NB4 (cell line): ENCODE results near the gene LSM5.
"Not testable (repeated sequence)": the region's sequence is repeated elsewhere in the genome, so short reads cannot be mapped to it uniquely, and the experiment has no call there.

Experiments used
- DNase-seq: peaks from one replicate; pipeline ENCODE4 v3.0.0; 2010; ENCODE audit warnings: low read depth
- H3K4me3 ChIP-seq: one replicate; pipeline ENCODE4 v1.5.1; 2011; ENCODE audit warnings: mild to moderate bottlenecking, low read depth, low read length, moderate library complexity
- MYC ChIP-seq: IDR thresholded peaks from 2 replicates; pipeline ENCODE4 v1.6.1; 2011; ENCODE audit warnings: low read depth, low read length
- POLR2A ChIP-seq: IDR thresholded peaks from 2 replicates; pipeline ENCODE4 v1.6.1; 2011; ENCODE audit warnings: mild to moderate bottlenecking; ENCODE audit not compliant: insufficient read length; ENCODE audit errors: extremely low read depth
- TF ChIP-seq, protein P1 (sequence below): IDR thresholded peaks from one replicate; pipeline ENCODE4 v1.5.1; 2012; ENCODE audit warnings: low read depth, low read length
- TF ChIP-seq, protein P2 (sequence below): IDR thresholded peaks from 2 replicates; pipeline ENCODE4 v1.6.1; 2011; ENCODE audit warnings: low read depth, low read length

LSM5 gene

DNA sequence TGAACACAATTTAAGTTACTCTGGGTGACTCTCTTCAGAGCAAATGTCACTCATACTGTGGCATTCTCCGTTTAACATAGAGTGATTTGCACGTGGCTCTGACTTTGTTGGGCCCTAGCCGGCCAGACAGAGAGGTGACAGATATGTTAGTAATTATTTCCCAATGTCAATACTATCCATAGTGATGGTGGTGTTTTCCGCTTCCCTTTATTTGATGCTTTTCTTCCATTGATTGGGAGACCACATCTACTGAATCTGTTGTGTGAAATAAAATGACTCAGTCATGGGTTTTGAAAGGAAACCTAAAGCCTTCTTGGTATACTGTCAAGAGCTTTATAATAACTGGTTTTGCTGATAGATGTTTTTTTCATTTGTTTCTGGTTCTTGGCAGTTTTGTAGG lies 12.5 kb upstream of the LSM5 start:
- no peak for DNase-seq
- TF ChIP-seq, protein P1, sequence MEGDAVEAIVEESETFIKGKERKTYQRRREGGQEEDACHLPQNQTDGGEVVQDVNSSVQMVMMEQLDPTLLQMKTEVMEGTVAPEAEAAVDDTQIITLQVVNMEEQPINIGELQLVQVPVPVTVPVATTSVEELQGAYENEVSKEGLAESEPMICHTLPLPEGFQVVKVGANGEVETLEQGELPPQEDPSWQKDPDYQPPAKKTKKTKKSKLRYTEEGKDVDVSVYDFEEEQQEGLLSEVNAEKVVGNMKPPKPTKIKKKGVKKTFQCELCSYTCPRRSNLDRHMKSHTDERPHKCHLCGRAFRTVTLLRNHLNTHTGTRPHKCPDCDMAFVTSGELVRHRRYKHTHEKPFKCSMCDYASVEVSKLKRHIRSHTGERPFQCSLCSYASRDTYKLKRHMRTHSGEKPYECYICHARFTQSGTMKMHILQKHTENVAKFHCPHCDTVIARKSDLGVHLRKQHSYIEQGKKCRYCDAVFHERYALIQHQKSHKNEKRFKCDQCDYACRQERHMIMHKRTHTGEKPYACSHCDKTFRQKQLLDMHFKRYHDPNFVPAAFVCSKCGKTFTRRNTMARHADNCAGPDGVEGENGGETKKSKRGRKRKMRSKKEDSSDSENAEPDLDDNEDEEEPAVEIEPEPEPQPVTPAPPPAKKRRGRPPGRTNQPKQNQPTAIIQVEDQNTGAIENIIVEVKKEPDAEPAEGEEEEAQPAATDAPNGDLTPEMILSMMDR = no peak
- TF ChIP-seq POLR2A (no peak), MYC (no peak)
- TF ChIP-seq, protein P2, sequence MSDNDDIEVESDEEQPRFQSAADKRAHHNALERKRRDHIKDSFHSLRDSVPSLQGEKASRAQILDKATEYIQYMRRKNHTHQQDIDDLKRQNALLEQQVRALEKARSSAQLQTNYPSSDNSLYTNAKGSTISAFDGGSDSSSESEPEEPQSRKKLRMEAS = no peak
- no peak overlapping the region for H3K4me3 ChIP-seq

GRCh38 chr7:32501522-32501921 lies 11.3 kb upstream of the LSM5 start:
- H3K4me3 ChIP-seq = peak overlapping the region; percentile 37
- DNase-seq = no peak
- TF ChIP-seq POLR2A (no peak), MYC (no peak)
- TF ChIP-seq, protein P1 = no peak
- TF ChIP-seq, protein P2 = no peak

GRCh38 chr7:32500922-32501341 lies 10.8 kb upstream of the LSM5 start:
- TF ChIP-seq, protein P1 = no peak
- TF ChIP-seq POLR2A (no peak), MYC (no peak)
- TF ChIP-seq, protein P2 = no peak
- DNase-seq = peak; percentile 88
- peak overlapping the region; percentile 37 for H3K4me3 ChIP-seq

GRCh38 chr7:32500216-32500615 lies 10.0 kb upstream of the LSM5 start:
- not testable (repeated sequence) for DNase-seq, H3K4me3 ChIP-seq

- H3K4me3 ChIP-seq, DNase-seq: not testable (repeated sequence)
These were observed 9.6 kb upstream of the LSM5 start for GRCh38 chr7:32499755-32500154.

GRCh38 chr7:32496052-32496813 lies 6.1 kb upstream of the LSM5 start:
- H3K4me3 ChIP-seq = peak overlapping the region; percentile 85
- TF ChIP-seq MYC = no peak
- TF ChIP-seq POLR2A = no peak
- TF ChIP-seq, protein P2 = no peak
- TF ChIP-seq, protein P1 = no peak
- DNase-seq = no peak
